Esophagus (tissue), 2 donors: ENCODE results near the gene CYB561A3. TPM values are rescaled to one million over a fixed set of nuclear protein-coding genes. Genes with fewer than 3 reads are reported as not detected.
"Not testable (repeated sequence)": the region's sequence is repeated elsewhere in the genome, so short reads cannot be mapped to it uniquely, and the experiment has no call there.

Experiments
- H3K27ac ChIP-seq, 2 donors: one replicate each; pipeline ENCODE4 v1.5.1; 2013; ENCODE audit warnings: low read depth in 2 of 2, mild to moderate bottlenecking in 2 of 2, inconsistent platforms in 1 of 2, low read length in 1 of 2, moderate library complexity in 1 of 2
- H3K27me3 ChIP-seq, 2 donors: one replicate each; pipeline ENCODE4 v1.6.1; 2013; ENCODE audit warnings: low read length in 2 of 2, control low read depth in 1 of 2, mild to moderate bottlenecking in 1 of 2; ENCODE audit not compliant: insufficient read depth in 2 of 2, control insufficient read depth in 1 of 2
- H3K36me3 ChIP-seq, 2 donors: one replicate each; pipeline ENCODE4 v1.6.1; 2013; ENCODE audit warnings: low read length in 1 of 2; ENCODE audit not compliant: control insufficient read depth in 2 of 2, insufficient read depth in 2 of 2
- H3K4me1 ChIP-seq, 2 donors: one replicate each; pipeline ENCODE4 v1.6.1; 2013; ENCODE audit warnings: low read length in 1 of 2; ENCODE audit not compliant: control insufficient read depth in 2 of 2, insufficient read depth in 2 of 2
- H3K4me3 ChIP-seq, 2 donors: one replicate each; pipeline ENCODE4 v1.5.1; 2013; ENCODE audit warnings: low read length in 2 of 2, mild to moderate bottlenecking in 2 of 2, low read depth in 1 of 2, moderate library complexity in 1 of 2
- H3K9me3 ChIP-seq, 2 donors: one replicate each; pipeline ENCODE4 v1.6.1; 2013; ENCODE audit warnings: mild to moderate bottlenecking in 2 of 2, low read depth in 1 of 2, low read length in 1 of 2, moderate library complexity in 1 of 2; ENCODE audit not compliant: control insufficient read depth in 2 of 2, insufficient read depth in 1 of 2
- WGBS, 2 donors: extraction: QIAGEN DNeasy Blood & Tissue Kit; methylation state at CpG; one replicate each; pipeline ENCODE4 v1.1.7; 2013; 5-methylcytosine and 5-hydroxymethylcytosine counted together
- polyA plus RNA-seq, 2 donors: library from polyadenylated mRNA; stranded (reverse); fragments of 200-250 nt; gene quantifications; one replicate each; pipeline ENCODE4 v1.2.3, GENCODE V29; 2013
- donor health status: healthy with polysubstance abuse.
- donor health status: Bipolar disorder and iron deficiency.

CYB561A3 gene
- polyA plus RNA-seq, 2 donors, result 11.4 to 20.4 TPM

DNA sequence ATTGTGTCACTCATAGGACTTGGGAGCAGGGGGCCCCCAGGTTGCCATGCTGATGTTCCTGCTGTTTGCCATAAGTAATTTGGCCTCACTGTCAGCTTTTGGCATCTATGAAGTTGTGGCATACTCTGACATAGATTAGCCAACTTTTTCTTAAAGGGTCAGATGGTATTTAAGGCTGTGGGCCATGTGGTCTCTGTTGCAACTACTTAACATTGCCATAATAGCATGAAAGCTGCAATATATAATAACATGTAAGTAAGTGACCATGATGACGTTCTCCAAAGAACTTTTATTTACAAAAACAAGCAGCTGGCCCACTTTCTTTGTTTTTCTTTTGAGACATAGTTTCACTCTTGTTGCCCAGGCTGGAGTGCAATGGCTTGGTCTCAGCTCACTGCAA is 28.5 kb upstream of the CYB561A3 start:
- Histone ChIP-seq H3K27ac (no peak overlapping the region), H3K4me3 (no peak overlapping the region), H3K36me3 (no peaks in the 10 kb centered on the region), H3K9me3 (no peaks in the 10 kb centered on the region), H3K27me3 (no peaks in the 10 kb centered on the region), H3K4me1 (no peaks in the 10 kb centered on the region)
- 71 to 81% methylated on average over 1 of the region's 1 CpG for WGBS, 2 donors

DNA sequence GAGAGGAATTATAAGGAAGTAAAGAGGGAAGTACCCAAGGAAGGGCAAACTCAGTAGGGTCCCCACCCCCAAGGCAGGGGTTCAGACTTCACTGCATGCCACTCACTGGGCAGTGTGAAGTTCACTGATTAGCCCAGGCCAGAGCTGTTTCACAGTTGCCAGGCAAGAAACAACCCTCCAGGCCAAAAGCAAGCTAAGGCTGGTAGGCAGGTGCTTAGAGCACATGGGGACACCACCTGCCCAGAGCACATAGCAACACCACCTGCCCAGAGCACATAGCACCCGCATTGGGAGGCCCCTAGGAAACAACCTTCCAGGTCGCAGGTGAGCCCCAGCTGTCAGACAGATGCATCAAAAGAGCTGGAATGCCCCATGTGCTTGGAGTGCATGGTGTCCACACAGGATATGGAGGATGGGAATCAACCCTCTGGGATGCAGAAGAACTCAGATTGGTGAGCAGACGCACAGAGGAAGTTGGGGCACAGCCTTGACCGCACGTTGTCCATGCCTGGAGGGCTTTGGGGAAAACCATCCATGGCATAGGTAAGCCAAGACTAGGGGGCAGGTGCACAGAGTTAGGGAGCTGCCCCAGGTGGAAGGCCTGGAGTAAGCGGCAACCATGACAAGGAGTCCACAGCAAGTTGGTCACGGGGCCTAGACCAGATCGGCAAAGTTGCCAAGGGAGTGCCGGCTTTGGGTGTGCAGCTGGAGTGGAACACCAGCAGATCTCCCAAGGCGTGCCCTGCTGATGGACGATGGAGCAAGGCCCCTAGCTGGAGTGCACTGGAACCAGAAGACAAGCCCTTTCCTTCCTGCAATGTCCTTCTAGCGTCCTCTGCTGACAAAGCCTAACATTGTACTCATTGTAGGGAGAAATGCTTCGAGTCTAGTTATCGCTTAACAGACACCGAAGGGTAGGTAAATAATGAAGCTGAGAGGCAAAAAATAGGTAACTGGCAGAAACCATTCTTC is 22.9 kb upstream of the CYB561A3 start:
- H3K27me3 ChIP-seq, result no peaks in the 10 kb centered on the region
- no peaks in the 10 kb centered on the region for H3K9me3 ChIP-seq
- WGBS, 2 donors, result 74 to 79% methylated on average over 15 of the region's 15 CpGs

DNA sequence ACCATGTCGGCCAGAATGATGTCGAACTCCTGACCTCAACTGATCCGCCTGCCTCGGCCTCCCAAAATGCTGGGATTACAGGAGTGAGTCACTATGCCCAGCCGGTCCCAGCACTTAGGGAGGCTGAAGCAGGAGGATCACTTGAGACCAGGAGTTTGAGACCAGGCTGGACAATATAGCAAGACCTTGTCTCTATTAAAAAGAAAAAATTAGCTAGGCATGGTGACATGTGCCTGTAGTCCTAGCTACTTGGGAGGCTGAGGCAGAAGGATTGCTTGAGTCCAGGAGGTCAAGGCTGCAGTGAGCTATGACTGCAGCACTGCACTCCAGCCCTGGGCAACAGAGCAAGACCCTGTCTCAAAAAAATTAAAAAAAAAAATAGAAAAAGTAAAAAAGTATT is 22.2 kb upstream of the CYB561A3 start:
- H3K9me3 ChIP-seq, H3K36me3 ChIP-seq, H3K27me3 ChIP-seq, H3K4me1 ChIP-seq, H3K4me3 ChIP-seq, H3K27ac ChIP-seq: not testable (repeated sequence)
- 86 to 90% methylated on average over 5 of the region's 5 CpGs for WGBS, 2 donors

More for the DNA sequence above, 22.9 kb upstream of the CYB561A3 start:
- H3K27ac ChIP-seq, result no peak overlapping the region
- no peak overlapping the region for H3K4me3 ChIP-seq
- no peaks in the 10 kb centered on the region for H3K36me3 ChIP-seq
- H3K4me1 ChIP-seq, result peaks cover 0 to 8% of the 10 kb centered on the region in 2 donors

DNA sequence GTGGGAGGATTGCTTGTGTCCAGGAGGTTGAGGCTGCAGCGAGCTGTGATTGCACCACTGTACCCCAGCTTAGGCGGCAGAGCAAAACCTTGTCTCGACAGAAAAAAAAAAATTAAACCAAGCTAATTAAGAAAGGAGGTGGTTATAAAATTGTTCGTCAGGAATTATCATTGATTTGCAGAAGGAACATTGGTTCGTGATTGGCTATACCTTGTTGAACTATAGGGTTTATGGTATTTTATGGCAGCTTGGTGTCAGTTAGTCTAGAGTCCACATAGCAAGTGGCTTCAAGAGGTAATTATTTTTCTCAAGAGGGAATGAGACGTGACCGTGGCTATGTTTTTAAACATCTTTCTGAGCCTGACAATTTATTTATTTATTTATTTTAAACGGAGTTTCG is 19.2 kb upstream of the CYB561A3 start:
- no peaks in the 10 kb centered on the region for H3K36me3 ChIP-seq
- peaks cover 0 to 8% of the 10 kb centered on the region in 2 donors for H3K4me1 ChIP-seq
- H3K4me3 ChIP-seq, result no peak overlapping the region
- no peaks in the 10 kb centered on the region for H3K27me3 ChIP-seq
- 83 to 93% methylated on average over 9 of the region's 9 CpGs for WGBS, 2 donors
- H3K9me3 ChIP-seq, result no peaks in the 10 kb centered on the region
- no peak overlapping the region for H3K27ac ChIP-seq

DNA sequence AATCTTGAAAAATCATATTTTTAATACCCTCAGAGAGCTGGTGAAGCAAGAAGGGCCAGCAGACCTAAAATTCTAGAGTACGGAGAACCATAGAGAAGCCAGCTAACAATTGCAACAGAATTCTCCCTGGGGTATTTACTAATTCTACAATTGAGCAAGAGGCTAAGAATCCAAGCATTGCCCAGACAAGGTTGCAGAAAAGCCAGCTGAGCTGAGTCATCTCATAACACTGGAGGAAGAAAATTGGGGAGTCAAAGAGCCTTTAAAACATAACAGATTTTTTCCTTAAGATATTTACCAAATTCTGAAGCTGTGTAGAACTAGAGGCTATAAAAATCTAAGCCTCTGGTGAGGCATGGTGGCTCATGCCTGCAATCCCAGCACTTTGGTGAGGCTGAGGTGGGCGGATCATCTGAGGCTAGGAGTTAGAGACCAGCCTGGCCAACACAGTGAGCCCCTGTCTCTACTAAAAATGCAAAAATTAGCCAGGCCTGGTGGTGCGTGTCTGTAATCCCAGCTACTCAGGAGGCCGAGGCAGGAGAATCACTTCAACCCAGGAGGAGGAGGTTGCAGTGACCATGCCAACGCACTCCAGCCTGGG is 17.1 kb upstream of the CYB561A3 start:
- Histone ChIP-seq H3K4me1 (no peaks in the 10 kb centered on the region), H3K4me3 (no peak overlapping the region), H3K27me3 (no peaks in the 10 kb centered on the region), H3K27ac (peak overlapping the region; percentile 61 to 65), H3K9me3 (no peaks in the 10 kb centered on the region), H3K36me3 (no peaks in the 10 kb centered on the region)
- 49 to 66% methylated on average over 5 of the region's 5 CpGs for WGBS, 2 donors

DNA sequence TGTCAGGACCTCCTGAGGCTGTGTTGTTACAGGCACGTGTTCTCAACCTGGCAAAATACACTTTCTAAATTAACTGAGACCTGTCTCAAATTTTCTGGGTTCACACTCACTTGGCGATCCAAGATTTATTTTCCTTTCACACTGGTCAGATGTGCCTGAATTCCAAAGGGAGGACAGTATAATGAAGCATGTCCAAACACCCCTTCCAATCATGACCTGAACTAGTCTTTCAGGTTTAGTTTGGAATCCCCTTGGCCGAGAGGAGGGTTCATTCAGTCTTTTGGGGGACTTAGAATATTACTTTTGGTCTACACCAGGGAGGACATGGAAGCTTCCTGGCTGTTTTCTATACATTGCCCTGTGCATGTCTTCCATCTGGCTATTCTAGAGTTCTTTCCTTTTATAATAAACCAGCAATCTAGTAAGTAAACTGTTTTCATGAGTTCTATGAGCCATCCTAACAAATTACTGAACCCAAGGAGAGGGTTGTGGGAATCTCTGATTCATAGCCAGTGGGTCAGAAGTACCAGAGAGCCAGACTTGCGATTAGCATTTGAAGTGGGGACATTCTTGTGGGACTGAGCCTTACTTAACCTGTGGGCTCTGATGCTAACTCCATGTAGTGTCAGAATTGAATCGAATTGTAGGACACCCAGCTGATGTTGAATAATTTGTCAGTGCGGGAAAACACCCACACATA is 15.9 kb upstream of the CYB561A3 start:
- H3K4me1 ChIP-seq, result no peaks in the 10 kb centered on the region
- H3K9me3 ChIP-seq, result no peaks in the 10 kb centered on the region
- no peak overlapping the region for H3K27ac ChIP-seq
- H3K27me3 ChIP-seq, result no peaks in the 10 kb centered on the region
- H3K4me3 ChIP-seq, result no peak overlapping the region
- no peaks in the 10 kb centered on the region for H3K36me3 ChIP-seq
- 68 to 83% methylated on average over 6 of the region's 6 CpGs for WGBS, 2 donors

DNA sequence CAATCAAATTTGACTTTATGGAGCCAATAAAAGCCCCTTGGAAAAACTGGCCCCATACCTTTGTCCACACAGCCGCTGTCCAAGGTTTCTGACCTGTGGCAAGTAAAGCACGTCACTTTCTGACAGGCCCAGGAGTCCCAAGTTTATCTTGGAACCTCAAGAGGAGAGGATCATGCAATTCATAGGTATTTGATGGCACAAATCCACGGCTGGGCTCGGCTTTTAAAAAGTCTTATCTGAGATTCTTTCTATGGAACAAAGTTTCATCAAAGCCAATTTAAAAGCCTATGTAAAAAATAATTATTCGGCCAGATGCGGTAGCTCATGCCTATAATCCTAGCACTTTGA is 14.1 kb upstream of the CYB561A3 start:
- no peak overlapping the region for H3K4me3 ChIP-seq
- no peaks in the 10 kb centered on the region for H3K9me3 ChIP-seq
- H3K4me1 ChIP-seq, result no peaks in the 10 kb centered on the region
- no peak overlapping the region for H3K27ac ChIP-seq
- 59 to 69% methylated on average over 6 of the region's 6 CpGs for WGBS, 2 donors
- no peaks in the 10 kb centered on the region for H3K27me3 ChIP-seq
- H3K36me3 ChIP-seq, result no peaks in the 10 kb centered on the region

DNA sequence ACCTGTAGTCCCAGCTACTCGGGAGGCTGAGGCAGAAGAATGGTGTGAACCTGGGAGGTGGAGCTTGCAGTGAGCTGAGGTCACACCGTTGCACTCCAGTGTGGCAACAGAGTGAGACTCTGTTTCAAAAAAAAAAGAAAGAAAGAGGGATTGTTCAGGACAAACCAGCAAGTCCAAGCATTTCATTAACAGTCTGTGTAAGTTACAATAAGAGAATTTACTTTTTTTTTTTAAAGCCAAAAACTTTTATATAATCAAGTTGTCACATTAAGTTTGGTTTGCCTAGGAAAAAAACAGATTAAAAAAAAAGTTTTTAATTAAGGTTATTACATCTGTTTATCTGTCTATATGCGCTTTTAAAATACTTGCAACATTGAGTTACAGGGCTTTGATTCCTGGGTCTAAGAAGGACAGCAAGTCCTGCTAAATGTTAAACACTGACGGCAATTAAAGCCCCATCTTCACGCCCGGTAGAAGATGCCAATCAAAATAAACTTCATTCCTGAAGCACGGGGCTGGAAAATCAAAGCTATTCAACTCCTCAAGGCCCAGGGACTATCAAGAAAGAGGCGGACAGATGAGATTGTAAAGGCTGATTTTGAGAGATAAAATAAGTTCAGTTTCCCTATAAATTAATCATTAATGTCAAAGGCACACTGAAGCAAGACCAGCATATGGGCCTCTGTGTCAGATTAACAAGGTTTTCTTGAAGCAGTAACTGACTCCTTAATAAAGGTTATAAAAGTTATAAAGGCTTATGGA is 11.2 kb upstream of the CYB561A3 start:
- Histone ChIP-seq H3K27ac (no peak overlapping the region), H3K4me3 (no peak overlapping the region), H3K4me1 (peaks cover 2 to 8% of the 10 kb centered on the region in 2 donors), H3K27me3 (no peaks in the 10 kb centered on the region), H3K9me3 (no peaks in the 10 kb centered on the region), H3K36me3 (peaks cover 0 to 5% of the 10 kb centered on the region in 2 donors)
- WGBS, 2 donors, result 81 to 86% methylated on average over 8 of the region's 8 CpGs

DNA sequence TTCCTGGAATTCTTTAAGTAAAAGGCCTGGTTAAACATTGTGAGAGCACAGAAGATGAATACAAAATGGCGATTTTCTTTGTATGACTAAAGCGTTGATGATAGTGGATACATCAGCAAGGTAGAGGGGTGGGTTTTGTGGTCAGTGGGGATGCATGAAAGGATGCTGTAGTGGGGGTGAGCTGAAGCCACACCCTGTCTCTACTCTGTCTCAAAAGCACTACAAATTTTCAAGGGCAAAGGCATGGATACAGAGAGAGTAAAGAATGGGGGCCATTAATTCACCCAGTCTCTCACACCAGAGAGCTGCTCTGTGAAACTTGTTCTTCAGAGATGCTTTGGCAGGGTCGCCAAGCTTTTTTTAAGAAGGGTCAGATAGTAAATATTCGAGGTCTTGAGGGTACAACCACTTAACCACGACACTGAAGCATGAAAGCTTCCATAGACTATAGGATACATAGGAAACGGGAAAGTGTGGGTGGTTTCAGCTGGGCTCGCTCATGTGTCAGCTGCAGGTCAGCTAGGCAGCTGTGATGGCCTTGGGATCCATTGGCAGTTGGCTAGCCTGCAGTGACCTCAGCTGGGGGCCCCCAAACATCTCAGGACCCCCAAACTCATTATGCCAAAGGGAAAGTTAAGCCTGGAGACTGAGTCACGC is 8.8 kb upstream of the CYB561A3 start:
- H3K36me3 ChIP-seq, result peaks cover 5 to 6% of the 10 kb centered on the region in 2 donors
- H3K27me3 ChIP-seq, result no peaks in the 10 kb centered on the region
- peaks cover 2 to 10% of the 10 kb centered on the region in 2 donors for H3K4me1 ChIP-seq
- no peak overlapping the region for H3K4me3 ChIP-seq
- H3K9me3 ChIP-seq, result no peaks in the 10 kb centered on the region
- WGBS, 2 donors, result 83 to 87% methylated on average over 8 of the region's 8 CpGs
- H3K27ac ChIP-seq, result peak overlapping the region; percentile 59 to 62
